GOT3 (cell line): ENCODE data around the gene DAZ3.
"Not testable (repeated sequence)": the region's sequence is repeated elsewhere in the genome, so short reads cannot be mapped to it uniquely, and the experiment has no call there.

Experiments
- DNase-seq: peaks from one replicate; lab custom pipeline; 2025; ENCODE audit warnings: mixed read lengths; lab: John Stamatoyannopoulos, UW

Gene DAZ3, protein sequence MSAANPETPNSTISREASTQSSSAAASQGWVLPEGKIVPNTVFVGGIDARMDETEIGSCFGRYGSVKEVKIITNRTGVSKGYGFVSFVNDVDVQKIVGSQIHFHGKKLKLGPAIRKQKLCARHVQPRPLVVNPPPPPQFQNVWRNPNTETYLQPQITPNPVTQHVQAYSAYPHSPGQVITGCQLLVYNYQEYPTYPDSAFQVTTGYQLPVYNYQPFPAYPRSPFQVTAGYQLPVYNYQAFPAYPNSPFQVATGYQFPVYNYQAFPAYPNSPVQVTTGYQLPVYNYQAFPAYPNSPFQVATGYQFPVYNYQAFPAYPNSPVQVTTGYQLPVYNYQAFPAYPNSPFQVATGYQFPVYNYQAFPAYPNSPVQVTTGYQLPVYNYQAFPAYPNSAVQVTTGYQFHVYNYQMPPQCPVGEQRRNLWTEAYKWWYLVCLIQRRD

GRCh38 chrY:24813293-24813692 lies at the start of gene DAZ3:
TSS of gene DAZ3 (minus strand) at chrY:24813393. CDS start at chrY:24813185, 208 bp downstream.
- DNase-seq, result not testable (repeated sequence)

DNA sequence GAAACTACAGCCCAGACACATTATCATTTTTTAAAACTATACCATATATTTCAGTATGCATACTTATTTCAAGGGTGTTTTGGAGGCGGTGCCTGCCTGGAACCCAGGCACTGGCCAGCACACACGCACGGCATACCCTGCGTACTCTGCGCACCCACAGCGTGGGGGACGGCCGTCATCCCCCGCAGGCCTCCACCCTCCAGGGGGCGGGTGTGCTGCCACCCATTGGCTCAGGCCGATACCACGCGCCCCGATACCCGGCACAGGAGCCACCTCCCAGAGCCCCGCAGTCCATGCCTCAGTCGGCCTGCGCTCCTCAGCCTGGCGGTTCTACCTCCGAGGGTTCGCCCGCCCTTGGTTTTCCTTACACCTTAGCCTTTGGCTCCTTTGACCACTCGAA lies 20.4 kb upstream of the DAZ3 start, which contains the start of gene DAZ4:
Gene DAZ4, plus strand, starts transcription at position 301 of the 400 bp plus-strand sequence. CDS start 208 bp downstream, outside the sequence.
- not testable (repeated sequence) for DNase-seq

DNA sequence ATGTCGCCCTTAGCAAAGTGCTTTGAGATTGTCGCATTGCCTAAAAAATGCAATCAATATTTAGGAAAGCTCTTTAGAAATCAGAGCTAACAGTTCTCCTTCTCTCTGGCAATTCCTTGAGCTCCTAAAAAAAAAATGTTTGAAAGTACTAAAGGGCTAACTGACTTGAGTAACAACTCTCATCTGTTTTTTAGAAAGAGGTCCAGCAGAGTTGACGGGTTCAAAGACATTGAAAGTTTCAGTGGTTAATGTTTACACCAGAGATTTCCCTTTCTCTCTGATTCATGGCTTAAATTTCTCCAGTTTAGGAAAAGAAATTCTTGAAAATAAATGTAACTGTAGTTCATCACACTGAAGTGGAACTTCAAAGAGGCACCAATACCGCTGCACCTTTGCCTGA lies 11.9 kb upstream of the DAZ3 start:
- DNase-seq, result not testable (repeated sequence)

GRCh38 chrY:24824184-24824879 lies 11.1 kb upstream of the DAZ3 start:
- DNase-seq, result not testable (repeated sequence)

DNA sequence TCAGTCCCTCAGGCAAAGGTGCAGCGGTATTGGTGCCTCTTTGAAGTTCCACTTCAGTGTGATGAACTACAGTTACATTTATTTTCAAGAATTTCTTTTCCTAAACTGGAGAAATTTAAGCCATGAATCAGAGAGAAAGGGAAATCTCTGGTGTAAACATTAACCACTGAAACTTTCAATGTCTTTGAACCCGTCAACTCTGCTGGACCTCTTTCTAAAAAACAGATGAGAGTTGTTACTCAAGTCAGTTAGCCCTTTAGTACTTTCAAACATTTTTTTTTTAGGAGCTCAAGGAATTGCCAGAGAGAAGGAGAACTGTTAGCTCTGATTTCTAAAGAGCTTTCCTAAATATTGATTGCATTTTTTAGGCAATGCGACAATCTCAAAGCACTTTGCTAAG lies 8.6 kb upstream of the DAZ3 start:
- DNase-seq, result not testable (repeated sequence)
